K562 (cell line): ENCODE data around the gene CPA3. TPM values are rescaled to one million over a fixed set of nuclear protein-coding genes. Genes with fewer than 3 reads are reported as not detected.

Experiments
- EP400 ChIP-seq: fragments of 450-650 bp; IDR thresholded peaks from 2 replicates; pipeline ENCODE4 v1.6.1; 2017; ENCODE audit warnings: antibody characterized with exemption, mild to moderate bottlenecking, moderate library complexity
- HDAC1 ChIP-seq, 2 experiments: fragments of 450-650 bp; IDR thresholded peaks; 2 replicates each; pipeline ENCODE4 v1.6.1; 2016 to 2017; ENCODE audit warnings: inconsistent platforms in 1 of 2, mild to moderate bottlenecking in 1 of 2, moderate library complexity in 1 of 2
- KAT7 ChIP-seq: sonication (generic); formaldehyde crosslinking; IDR thresholded peaks from 2 replicates; pipeline ENCODE4 v1.8.0; 2022; ENCODE audit warnings: missing genetic modification reagents, mild to moderate bottlenecking, borderline replicate concordance
- L3MBTL2 ChIP-seq: fragments of 450-650 bp; IDR thresholded peaks from 2 replicates; pipeline ENCODE4 v1.6.1; 2016; ENCODE audit warnings: mild to moderate bottlenecking, moderate library complexity
- MTA3 ChIP-seq: fragments of 450-650 bp; formaldehyde crosslinking; IDR thresholded peaks from 2 replicates; pipeline ENCODE4 v1.6.1; 2017; ENCODE audit warnings: mild to moderate bottlenecking, borderline replicate concordance
- SETDB1 ChIP-seq: IDR thresholded peaks from one replicate; pipeline ENCODE4 v1.6.1; 2012; ENCODE audit warnings: low read length, control low read depth, inconsistent platforms
- ZNF212 ChIP-seq: fragments of 450-650 bp; formaldehyde crosslinking; IDR thresholded peaks from 2 replicates; pipeline ENCODE4 v1.4.0; 2020; ENCODE audit warnings: mild to moderate bottlenecking
- ZSCAN29 ChIP-seq: fragments of 450-650 bp; IDR thresholded peaks from 2 replicates; pipeline ENCODE4 v1.6.1; 2017
- polyA plus RNA-seq, 8 experiments: library from polyadenylated mRNA; depleted of rRNA in 4 of 8; stranded (reverse) in 5 of 8; unstranded in 3 of 8; fragments of >200 nt; fragmentation: Nextera tagmentation in 2 of 8; fragmentation: Illumina TruSeq in 1 of 8; extraction: Ambion mirVana in 2 of 8; extraction: Trizol in 1 of 8; gene quantifications; 2 replicates each; pipeline versions ENCODE4 v1.2.1 to v1.2.3, GENCODE V29; 2011 to 2014; ENCODE audit warnings: inconsistent platforms in 1 of 8, missing spikeins in 1 of 8
- total RNA-seq, 7 experiments: library from RNA; depleted of rRNA in 6 of 7; stranded (reverse); fragments of >200 nt in 6 of 7; fragmentation: Illumina TruSeq in 2 of 7; extraction: Trizol in 2 of 7; gene quantifications; 2 replicates each; pipeline versions ENCODE4 v1.2.1 to v1.2.3, GENCODE V29; 2011 to 2021; ENCODE audit warnings: low replicate concordance in 1 of 7
- TF ChIP-seq, protein P1 (sequence below): fragments of 200-800 bp; sonication (Bioruptor generic); IDR thresholded peaks from 2 replicates; pipeline ENCODE4 v1.6.1; 2016; ENCODE audit warnings: missing genetic modification characterization, missing compliant biosample characterization
- TF ChIP-seq, protein P2 (sequence below): sonication (generic); IDR thresholded peaks from 2 replicates; pipeline ENCODE4 v1.6.1; 2016

Gene CPA3
- total and polyA plus RNA-seq, 9 of the 15 experiments (the other 6 are each of a cell fraction or from before 2014, with no cell fraction given) = not detected

DNA sequence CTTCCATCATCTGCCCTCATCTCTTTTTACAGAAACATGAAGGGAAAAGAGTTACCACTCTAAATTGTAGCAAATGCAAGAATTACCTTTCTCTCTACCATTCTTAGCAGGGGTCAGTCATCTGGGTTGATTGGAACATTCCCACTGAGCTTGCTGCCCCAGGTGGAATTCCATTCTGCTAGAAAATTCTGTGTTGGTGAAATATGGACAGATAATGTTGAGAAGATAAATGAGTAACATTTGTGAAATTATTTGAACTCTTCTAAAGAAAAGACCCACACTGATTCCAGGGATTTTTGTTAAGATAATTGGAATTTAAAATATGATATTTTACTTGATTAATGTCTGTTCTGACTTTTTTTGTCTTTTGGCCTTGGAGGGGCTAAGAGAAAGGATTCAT lies 11.0 kb upstream of the CPA3 start (continued):
- TF ChIP-seq, protein P1, sequence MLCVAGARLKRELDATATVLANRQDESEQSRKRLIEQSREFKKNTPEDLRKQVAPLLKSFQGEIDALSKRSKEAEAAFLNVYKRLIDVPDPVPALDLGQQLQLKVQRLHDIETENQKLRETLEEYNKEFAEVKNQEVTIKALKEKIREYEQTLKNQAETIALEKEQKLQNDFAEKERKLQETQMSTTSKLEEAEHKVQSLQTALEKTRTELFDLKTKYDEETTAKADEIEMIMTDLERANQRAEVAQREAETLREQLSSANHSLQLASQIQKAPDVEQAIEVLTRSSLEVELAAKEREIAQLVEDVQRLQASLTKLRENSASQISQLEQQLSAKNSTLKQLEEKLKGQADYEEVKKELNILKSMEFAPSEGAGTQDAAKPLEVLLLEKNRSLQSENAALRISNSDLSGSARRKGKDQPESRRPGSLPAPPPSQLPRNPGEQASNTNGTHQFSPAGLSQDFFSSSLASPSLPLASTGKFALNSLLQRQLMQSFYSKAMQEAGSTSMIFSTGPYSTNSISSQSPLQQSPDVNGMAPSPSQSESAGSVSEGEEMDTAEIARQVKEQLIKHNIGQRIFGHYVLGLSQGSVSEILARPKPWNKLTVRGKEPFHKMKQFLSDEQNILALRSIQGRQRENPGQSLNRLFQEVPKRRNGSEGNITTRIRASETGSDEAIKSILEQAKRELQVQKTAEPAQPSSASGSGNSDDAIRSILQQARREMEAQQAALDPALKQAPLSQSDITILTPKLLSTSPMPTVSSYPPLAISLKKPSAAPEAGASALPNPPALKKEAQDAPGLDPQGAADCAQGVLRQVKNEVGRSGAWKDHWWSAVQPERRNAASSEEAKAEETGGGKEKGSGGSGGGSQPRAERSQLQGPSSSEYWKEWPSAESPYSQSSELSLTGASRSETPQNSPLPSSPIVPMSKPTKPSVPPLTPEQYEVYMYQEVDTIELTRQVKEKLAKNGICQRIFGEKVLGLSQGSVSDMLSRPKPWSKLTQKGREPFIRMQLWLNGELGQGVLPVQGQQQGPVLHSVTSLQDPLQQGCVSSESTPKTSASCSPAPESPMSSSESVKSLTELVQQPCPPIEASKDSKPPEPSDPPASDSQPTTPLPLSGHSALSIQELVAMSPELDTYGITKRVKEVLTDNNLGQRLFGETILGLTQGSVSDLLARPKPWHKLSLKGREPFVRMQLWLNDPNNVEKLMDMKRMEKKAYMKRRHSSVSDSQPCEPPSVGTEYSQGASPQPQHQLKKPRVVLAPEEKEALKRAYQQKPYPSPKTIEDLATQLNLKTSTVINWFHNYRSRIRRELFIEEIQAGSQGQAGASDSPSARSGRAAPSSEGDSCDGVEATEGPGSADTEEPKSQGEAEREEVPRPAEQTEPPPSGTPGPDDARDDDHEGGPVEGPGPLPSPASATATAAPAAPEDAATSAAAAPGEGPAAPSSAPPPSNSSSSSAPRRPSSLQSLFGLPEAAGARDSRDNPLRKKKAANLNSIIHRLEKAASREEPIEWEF (CRISPR knock-in tag) = no peak
- no peak for TF ChIP-seq EP400
- TF ChIP-seq ZSCAN29 = no peak
- TF ChIP-seq ZNF212 = no peak
- no peak for TF ChIP-seq KAT7
- TF ChIP-seq L3MBTL2 = no peak
- no peak for TF ChIP-seq MTA3
- TF ChIP-seq, protein P2, sequence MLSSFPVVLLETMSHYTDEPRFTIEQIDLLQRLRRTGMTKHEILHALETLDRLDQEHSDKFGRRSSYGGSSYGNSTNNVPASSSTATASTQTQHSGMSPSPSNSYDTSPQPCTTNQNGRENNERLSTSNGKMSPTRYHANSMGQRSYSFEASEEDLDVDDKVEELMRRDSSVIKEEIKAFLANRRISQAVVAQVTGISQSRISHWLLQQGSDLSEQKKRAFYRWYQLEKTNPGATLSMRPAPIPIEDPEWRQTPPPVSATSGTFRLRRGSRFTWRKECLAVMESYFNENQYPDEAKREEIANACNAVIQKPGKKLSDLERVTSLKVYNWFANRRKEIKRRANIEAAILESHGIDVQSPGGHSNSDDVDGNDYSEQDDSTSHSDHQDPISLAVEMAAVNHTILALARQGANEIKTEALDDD = no peak
- TF ChIP-seq SETDB1 = no peak
- no peak for TF ChIP-seq HDAC1 (IDR thresholded peaks at IDR 0.05)
